ENCODE data around the gene PYCR2. TPM values are rescaled to one million over a fixed set of nuclear protein-coding genes. Genes with fewer than 3 reads are reported as not detected.

The PYCR2 gene
- total RNA-seq, 2 donors from 2014 or later: 34.0 to 61.6 TPM

- Histone ChIP-seq H3K4me1 (peaks cover 22% of the 10 kb centered on the region), H3K27ac (peak overlapping the region; percentile 85), H3K9ac (ENCODE audit: low read depth in 2 of 2, low read length in 2 of 2) (peak overlapping the region in 1 of 2 donors; percentile 100), H3K9me3 (no peaks in the 10 kb centered on the region), H3K4me3 (no peak overlapping the region), H3K27me3 (no peaks in the 10 kb centered on the region), H3K36me3 (no peaks in the 10 kb centered on the region)
- peak; percentile 52 for DNase-seq
- intact Hi-C loops (cut with DNase I): no loop called here
- TF ChIP-seq, protein P1, sequence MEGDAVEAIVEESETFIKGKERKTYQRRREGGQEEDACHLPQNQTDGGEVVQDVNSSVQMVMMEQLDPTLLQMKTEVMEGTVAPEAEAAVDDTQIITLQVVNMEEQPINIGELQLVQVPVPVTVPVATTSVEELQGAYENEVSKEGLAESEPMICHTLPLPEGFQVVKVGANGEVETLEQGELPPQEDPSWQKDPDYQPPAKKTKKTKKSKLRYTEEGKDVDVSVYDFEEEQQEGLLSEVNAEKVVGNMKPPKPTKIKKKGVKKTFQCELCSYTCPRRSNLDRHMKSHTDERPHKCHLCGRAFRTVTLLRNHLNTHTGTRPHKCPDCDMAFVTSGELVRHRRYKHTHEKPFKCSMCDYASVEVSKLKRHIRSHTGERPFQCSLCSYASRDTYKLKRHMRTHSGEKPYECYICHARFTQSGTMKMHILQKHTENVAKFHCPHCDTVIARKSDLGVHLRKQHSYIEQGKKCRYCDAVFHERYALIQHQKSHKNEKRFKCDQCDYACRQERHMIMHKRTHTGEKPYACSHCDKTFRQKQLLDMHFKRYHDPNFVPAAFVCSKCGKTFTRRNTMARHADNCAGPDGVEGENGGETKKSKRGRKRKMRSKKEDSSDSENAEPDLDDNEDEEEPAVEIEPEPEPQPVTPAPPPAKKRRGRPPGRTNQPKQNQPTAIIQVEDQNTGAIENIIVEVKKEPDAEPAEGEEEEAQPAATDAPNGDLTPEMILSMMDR (IDR thresholded peaks at IDR 0.05): no peak
These were observed 45.8 kb downstream of the PYCR2 start for GRCh38 chr1:225878282-225878681.

DNA sequence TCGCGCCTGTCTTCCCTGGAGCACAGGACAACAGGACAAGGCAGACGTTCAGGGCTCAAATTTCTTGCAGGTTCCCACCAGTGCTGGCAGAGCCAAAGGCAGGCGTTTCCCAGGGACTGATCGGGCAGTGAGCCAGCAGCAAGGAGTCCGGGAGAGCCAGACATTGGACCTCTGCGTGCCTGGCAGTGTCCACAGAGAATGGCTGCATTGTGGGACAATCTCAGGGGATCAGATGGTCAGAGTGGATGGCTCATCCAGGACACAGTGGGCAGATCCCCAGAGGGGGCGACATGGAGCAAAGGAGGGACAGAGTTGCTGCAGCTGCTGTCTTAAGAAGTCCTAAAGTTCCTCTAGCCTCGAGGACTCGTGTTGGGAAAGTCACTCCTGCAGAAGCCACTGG lies 46.5 kb downstream of the PYCR2 start:
- TF ChIP-seq, protein P1 (IDR thresholded peaks at IDR 0.05): peak; percentile 41
- Histone ChIP-seq H3K27ac (peak overlapping the region; percentile 85), H3K9ac (ENCODE audit: low read depth in 2 of 2, low read length in 2 of 2) (peak overlapping the region in 1 of 2 donors; percentile 100), H3K4me3 (no peak overlapping the region), H3K9me3 (no peaks in the 10 kb centered on the region), H3K27me3 (no peaks in the 10 kb centered on the region), H3K36me3 (no peaks in the 10 kb centered on the region), H3K4me1 (peaks cover 22% of the 10 kb centered on the region)
- intact Hi-C loops (cut with DNase I): no loop called here
- peak; percentile 78 for DNase-seq

GRCh38 chr1:225876900-225877510 lies 47.0 kb downstream of the PYCR2 start:
- Histone ChIP-seq H3K36me3 (no peaks in the 10 kb centered on the region), H3K4me1 (peaks cover 22% of the 10 kb centered on the region), H3K27ac (peak overlapping the region; percentile 85)

DNA sequence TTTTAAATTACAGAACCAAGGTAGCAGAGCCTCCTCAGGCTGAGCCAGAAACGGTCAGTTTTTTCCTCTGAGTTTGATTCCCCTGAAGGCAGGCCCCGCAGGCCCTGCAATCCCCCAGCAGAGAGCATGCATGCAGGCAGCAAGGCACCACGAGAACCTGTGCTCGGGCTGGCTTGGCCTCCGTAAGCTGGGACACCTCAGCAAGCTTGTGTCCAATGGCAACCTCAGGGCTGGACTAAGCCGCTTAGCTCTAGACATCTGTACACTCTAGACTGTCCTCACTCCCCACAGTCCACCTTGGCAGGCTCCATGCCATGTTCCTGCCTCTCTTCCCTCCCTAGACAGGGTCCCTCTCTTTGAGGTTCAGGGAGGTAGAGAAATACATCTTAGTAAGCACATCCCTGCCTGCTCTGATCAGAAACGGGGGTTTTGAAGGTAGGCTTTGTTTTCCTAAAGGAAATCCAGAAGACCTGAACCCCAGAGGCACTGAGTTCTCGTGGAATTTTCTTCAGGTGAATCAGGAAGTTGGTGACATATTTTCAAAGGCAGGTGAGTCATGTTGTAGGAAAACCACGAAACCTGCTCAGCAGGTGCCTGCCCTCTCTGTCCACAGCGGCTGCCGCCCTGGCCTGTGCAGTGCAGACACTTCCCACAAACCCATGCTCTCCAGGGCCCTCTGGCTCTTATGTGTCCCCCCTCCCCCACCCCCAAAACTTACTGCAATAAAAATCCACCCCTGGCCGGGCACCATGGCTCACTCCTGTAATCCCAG lies 48.8 kb downstream of the PYCR2 start:
- intact Hi-C loops (cut with DNase I): no loop called here
- Histone ChIP-seq H3K4me3 (peak overlapping the region; percentile 9), H3K4me1 (peaks cover 19% of the 10 kb centered on the region), H3K9ac (ENCODE audit: low read depth in 2 of 2, low read length in 2 of 2) (peak overlapping the region; percentile 33 to 86), H3K27me3 (no peaks in the 10 kb centered on the region), H3K9me3 (no peaks in the 10 kb centered on the region), H3K36me3 (no peaks in the 10 kb centered on the region), H3K27ac (peak overlapping the region; percentile 85)
- peak; percentile 80 for DNase-seq
- TF ChIP-seq, protein P1 (IDR thresholded peaks at IDR 0.05): no peak

More at GRCh38 chr1:225876900-225877510, 47.0 kb downstream of the PYCR2 start:
- Histone ChIP-seq H3K9me3 (no peaks in the 10 kb centered on the region), H3K9ac (ENCODE audit: low read depth in 2 of 2, low read length in 2 of 2) (peak overlapping the region in 1 of 2 donors; percentile 100), H3K4me3 (no peak overlapping the region), H3K27me3 (no peaks in the 10 kb centered on the region)
- TF ChIP-seq, protein P1 (IDR thresholded peaks at IDR 0.05): no peak
- no peak for DNase-seq
- intact Hi-C loops (cut with DNase I): no loop called here

- H3K36me3 ChIP-seq: no peaks in the 10 kb centered on the region
These were observed 49.6 kb downstream of the PYCR2 start for GRCh38 chr1:225874431-225874830.

More at GRCh38 chr1:225874431-225874830, 49.6 kb downstream of the PYCR2 start:
- no peak for DNase-seq
- Histone ChIP-seq H3K9ac (ENCODE audit: low read depth in 2 of 2, low read length in 2 of 2) (no peak overlapping the region), H3K9me3 (no peaks in the 10 kb centered on the region), H3K27me3 (no peaks in the 10 kb centered on the region), H3K4me3 (no peak overlapping the region), H3K4me1 (peaks cover 17% of the 10 kb centered on the region), H3K27ac (peak overlapping the region; percentile 85)
- intact Hi-C loops (cut with DNase I): no loop called here
- TF ChIP-seq, protein P1 (IDR thresholded peaks at IDR 0.05): no peak
